GM18951 (cell line): ENCODE data around the gene PPP1R3G.

Experiments
- POLR2A ChIP-seq: IDR thresholded peaks from 4 replicates; pipeline ENCODE4 v1.6.1; 2011; ENCODE audit warnings: mild to moderate bottlenecking; ENCODE audit not compliant: insufficient read length, insufficient read depth; ENCODE audit errors: extremely low read depth
- in situ Hi-C: fragments of 300-500 bp; cut with MboI; formaldehyde crosslinking; loops from one replicate; pipeline ENCODE4 v1.12.0; 2022; ENCODE audit warnings: low sequenced_read_pairs, mixed read lengths, inconsistent platforms; ENCODE audit not compliant: unreplicated experiment

PPP1R3G gene

GRCh38 chr6:5080574-5080973 is 4.6 kb upstream of the PPP1R3G start:
- TF ChIP-seq POLR2A = no peak
- in situ Hi-C loops = no loop called here

- TF ChIP-seq POLR2A = no peak
- in situ Hi-C loops = no loop called here
Observed at GRCh38 chr6:5081182-5081581, 4.0 kb upstream of the PPP1R3G start.

GRCh38 chr6:5081955-5082354 is 3.2 kb upstream of the PPP1R3G start:
- TF ChIP-seq POLR2A = no peak
- in situ Hi-C loops = no loop called here

GRCh38 chr6:5082487-5083306 is 2.4 kb upstream of the PPP1R3G start:
- TF ChIP-seq POLR2A = no peak
- in situ Hi-C loops = no loop called here

- in situ Hi-C loops = no loop called here
- TF ChIP-seq POLR2A = no peak
Observed at GRCh38 chr6:5083307-5083583, 1.9 kb upstream of the PPP1R3G start.

GRCh38 chr6:5083813-5084359 is 1.3 kb upstream of the PPP1R3G start:
- in situ Hi-C loops = no loop called here
- TF ChIP-seq POLR2A = no peak

- TF ChIP-seq POLR2A = no peak
- in situ Hi-C loops = no loop called here
Observed at GRCh38 chr6:5084360-5084780, 771 bp upstream of the PPP1R3G start.

GRCh38 chr6:5085648-5086293 is 630 bp downstream of the PPP1R3G start:
- in situ Hi-C loops = no loop called here
- no peak for TF ChIP-seq POLR2A

- no peak for TF ChIP-seq POLR2A
- in situ Hi-C loops = no loop called here
Observed at GRCh38 chr6:5086294-5086890, 1.3 kb downstream of the PPP1R3G start.

GRCh38 chr6:5087389-5087788 is 2.2 kb downstream of the PPP1R3G start:
- TF ChIP-seq POLR2A = no peak
- in situ Hi-C loops = no loop called here

GRCh38 chr6:5088780-5089179 is 3.6 kb downstream of the PPP1R3G start:
- no peak for TF ChIP-seq POLR2A
- in situ Hi-C loops = no loop called here

- in situ Hi-C loops = no loop called here
- no peak for TF ChIP-seq POLR2A
Observed at GRCh38 chr6:5089481-5090438, 4.6 kb downstream of the PPP1R3G start.

- in situ Hi-C loops = no loop called here
Observed at GRCh38 chr6:5090603-5091002, 5.5 kb downstream of the PPP1R3G start.

More at GRCh38 chr6:5090603-5091002, 5.5 kb downstream of the PPP1R3G start:
- no peak for TF ChIP-seq POLR2A
